GM12874 (cell line): Measurements from ENCODE around the gene BEAN1.

Experiments
- CTCF ChIP-seq: IDR thresholded peaks from 2 replicates; pipeline ENCODE4 v1.5.1; 2011; ENCODE audit warnings: low read depth, mild to moderate bottlenecking, control low read depth, low read length, moderate library complexity; ENCODE audit not compliant: insufficient read depth

BEAN1 gene

GRCh38 chr16:66516808-66517585, 89.9 kb downstream of the BEAN1 start:
- TF ChIP-seq CTCF: no peak

- TF ChIP-seq CTCF: no peak
Measured at GRCh38 chr16:66517586-66518263, 90.6 kb downstream of the BEAN1 start.

GRCh38 chr16:66519482-66520373, 92.6 kb downstream of the BEAN1 start:
- TF ChIP-seq CTCF: no peak

GRCh38 chr16:66520406-66521170, 93.5 kb downstream of the BEAN1 start:
- no peak for TF ChIP-seq CTCF

GRCh38 chr16:66521252-66521713, 94.2 kb downstream of the BEAN1 start:
- TF ChIP-seq CTCF: no peak

GRCh38 chr16:66521951-66522771, 95.1 kb downstream of the BEAN1 start:
- no peak for TF ChIP-seq CTCF
